ENCODE measurements around the gene PRSS2.

PRSS2 gene

GRCh38 chr7:142796501-142797390 lies 26.0 kb downstream of the PRSS2 start:
- Histone ChIP-seq H3K9me3 (ENCODE audit: insufficient read depth, low read depth, low read length) (no peaks in the 10 kb centered on the region), H3K27ac (ENCODE audit: low read depth, low read length) (no peak overlapping the region), H3K27me3 (ENCODE audit: insufficient read depth, low read length) (peaks cover 76% of the 10 kb centered on the region), H3K36me3 (ENCODE audit: insufficient read depth, low read length) (no peaks in the 10 kb centered on the region), H3K4me3 (ENCODE audit: low read length) (peak overlapping the region; percentile 58), H3K4me1 (ENCODE audit: insufficient read depth, low read length) (peaks cover 26% of the 10 kb centered on the region), H3K9ac (ENCODE audit: low read depth, low read length) (peak overlapping the region; percentile 56)
- 1% methylated on average over 74 of the region's 74 CpGs for WGBS

- Histone ChIP-seq H3K4me3 (ENCODE audit: low read length) (peak overlapping the region; percentile 58), H3K4me1 (ENCODE audit: insufficient read depth, low read length) (peaks cover 26% of the 10 kb centered on the region), H3K27ac (ENCODE audit: low read depth, low read length) (no peak overlapping the region), H3K36me3 (ENCODE audit: insufficient read depth, low read length) (peaks cover under 1% of the 10 kb centered on the region; the same call in 1 of the 2 replicates), H3K27me3 (ENCODE audit: insufficient read depth, low read length) (peaks cover 76% of the 10 kb centered on the region), H3K9me3 (ENCODE audit: insufficient read depth, low read depth, low read length) (no peaks in the 10 kb centered on the region), H3K9ac (ENCODE audit: low read depth, low read length) (peak overlapping the region; percentile 56)
- WGBS = 10% methylated on average over 33 of the region's 33 CpGs
These were observed 26.9 kb downstream of the PRSS2 start for GRCh38 chr7:142797391-142798377.

GRCh38 chr7:142798451-142799436 lies 28.0 kb downstream of the PRSS2 start:
- Histone ChIP-seq H3K4me1 (ENCODE audit: insufficient read depth, low read length) (peaks cover 26% of the 10 kb centered on the region), H3K9ac (ENCODE audit: low read depth, low read length) (no peak overlapping the region), H3K36me3 (ENCODE audit: insufficient read depth, low read length) (peaks cover 4% of the 10 kb centered on the region; the same call in 1 of the 2 replicates), H3K9me3 (ENCODE audit: insufficient read depth, low read depth, low read length) (no peaks in the 10 kb centered on the region), H3K27ac (ENCODE audit: low read depth, low read length) (no peak overlapping the region), H3K4me3 (ENCODE audit: low read length) (peak overlapping the region; percentile 58), H3K27me3 (ENCODE audit: insufficient read depth, low read length) (peaks cover 74% of the 10 kb centered on the region)
- WGBS = 87% methylated on average over 8 of the region's 11 CpGs

GRCh38 chr7:142799437-142799835 lies 28.7 kb downstream of the PRSS2 start:
- no peak overlapping the region for H3K4me3 ChIP-seq (ENCODE audit: low read length)
- H3K27ac ChIP-seq (ENCODE audit: low read depth, low read length) = no peak overlapping the region
- H3K36me3 ChIP-seq (ENCODE audit: insufficient read depth, low read length) = peaks cover 4% of the 10 kb centered on the region; the same call in 1 of the 2 replicates
- H3K27me3 ChIP-seq (ENCODE audit: insufficient read depth, low read length) = peaks cover 67% of the 10 kb centered on the region
- peaks cover 25% of the 10 kb centered on the region for H3K4me1 ChIP-seq (ENCODE audit: insufficient read depth, low read length)
- no peaks in the 10 kb centered on the region for H3K9me3 ChIP-seq (ENCODE audit: insufficient read depth, low read depth, low read length)
- WGBS = 48% methylated on average over 3 of the region's 3 CpGs
- no peak overlapping the region for H3K9ac ChIP-seq (ENCODE audit: low read depth, low read length)

GRCh38 chr7:142800088-142800487 lies 29.3 kb downstream of the PRSS2 start:
- 93% methylated on average over 1 of the region's 1 CpG for WGBS
- H3K27ac ChIP-seq (ENCODE audit: low read depth, low read length) = no peak overlapping the region
- peaks cover 4% of the 10 kb centered on the region; the same call in 1 of the 2 replicates for H3K36me3 ChIP-seq (ENCODE audit: insufficient read depth, low read length)
- no peak overlapping the region for H3K4me3 ChIP-seq (ENCODE audit: low read length)
- peaks cover 61% of the 10 kb centered on the region for H3K27me3 ChIP-seq (ENCODE audit: insufficient read depth, low read length)
- H3K9ac ChIP-seq (ENCODE audit: low read depth, low read length) = no peak overlapping the region
- no peaks in the 10 kb centered on the region for H3K9me3 ChIP-seq (ENCODE audit: insufficient read depth, low read depth, low read length)
- peaks cover 19% of the 10 kb centered on the region for H3K4me1 ChIP-seq (ENCODE audit: insufficient read depth, low read length)

GRCh38 chr7:142800699-142801260 lies 30.0 kb downstream of the PRSS2 start:
- Histone ChIP-seq H3K4me1 (ENCODE audit: insufficient read depth, low read length) (peaks cover 14% of the 10 kb centered on the region), H3K27me3 (ENCODE audit: insufficient read depth, low read length) (peaks cover 54% of the 10 kb centered on the region), H3K36me3 (ENCODE audit: insufficient read depth, low read length) (peaks cover 4% of the 10 kb centered on the region; the same call in 1 of the 2 replicates), H3K9me3 (ENCODE audit: insufficient read depth, low read depth, low read length) (no peaks in the 10 kb centered on the region), H3K4me3 (ENCODE audit: low read length) (no peak overlapping the region), H3K9ac (ENCODE audit: low read depth, low read length) (no peak overlapping the region), H3K27ac (ENCODE audit: low read depth, low read length) (no peak overlapping the region)
- WGBS = 89% methylated on average over 5 of the region's 7 CpGs

GRCh38 chr7:142801601-142802295 lies 31.0 kb downstream of the PRSS2 start:
- Histone ChIP-seq H3K36me3 (ENCODE audit: insufficient read depth, low read length) (peaks cover 4% of the 10 kb centered on the region; the same call in 1 of the 2 replicates), H3K27me3 (ENCODE audit: insufficient read depth, low read length) (peaks cover 44% of the 10 kb centered on the region), H3K27ac (ENCODE audit: low read depth, low read length) (no peak overlapping the region), H3K9me3 (ENCODE audit: insufficient read depth, low read depth, low read length) (no peaks in the 10 kb centered on the region), H3K9ac (ENCODE audit: low read depth, low read length) (no peak overlapping the region), H3K4me1 (ENCODE audit: insufficient read depth, low read length) (peaks cover 8% of the 10 kb centered on the region), H3K4me3 (ENCODE audit: low read length) (no peak overlapping the region)
- WGBS = 94% methylated on average over 8 of the region's 8 CpGs

GRCh38 chr7:142802301-142802700 lies 31.5 kb downstream of the PRSS2 start:
- H3K36me3 ChIP-seq (ENCODE audit: insufficient read depth, low read length) = peaks cover 4% of the 10 kb centered on the region; the same call in 1 of the 2 replicates
- H3K9ac ChIP-seq (ENCODE audit: low read depth, low read length) = no peak overlapping the region
- no peak overlapping the region for H3K4me3 ChIP-seq (ENCODE audit: low read length)
- H3K27ac ChIP-seq (ENCODE audit: low read depth, low read length) = no peak overlapping the region
- H3K4me1 ChIP-seq (ENCODE audit: insufficient read depth, low read length) = peaks cover 8% of the 10 kb centered on the region
- peaks cover 39% of the 10 kb centered on the region for H3K27me3 ChIP-seq (ENCODE audit: insufficient read depth, low read length)
- WGBS = 89% methylated on average over 3 of the region's 3 CpGs
- H3K9me3 ChIP-seq (ENCODE audit: insufficient read depth, low read depth, low read length) = no peaks in the 10 kb centered on the region

- Histone ChIP-seq H3K36me3 (ENCODE audit: insufficient read depth, low read length) (peaks cover 4% of the 10 kb centered on the region; the same call in 1 of the 2 replicates), H3K9ac (ENCODE audit: low read depth, low read length) (no peak overlapping the region), H3K4me3 (ENCODE audit: low read length) (no peak overlapping the region), H3K27me3 (ENCODE audit: insufficient read depth, low read length) (peaks cover 23% of the 10 kb centered on the region), H3K4me1 (ENCODE audit: insufficient read depth, low read length) (peaks cover 7% of the 10 kb centered on the region; the same call in 1 of the 2 replicates), H3K27ac (ENCODE audit: low read depth, low read length) (no peak overlapping the region), H3K9me3 (ENCODE audit: insufficient read depth, low read depth, low read length) (no peaks in the 10 kb centered on the region)
- 94% methylated on average over 4 of the region's 4 CpGs for WGBS
These were observed 33.1 kb downstream of the PRSS2 start for GRCh38 chr7:142803901-142804300.
